ENCODE measurements around the gene PRDM8. TPM values are rescaled to one million over a fixed set of nuclear protein-coding genes. Genes with fewer than 3 reads are reported as not detected.

PRDM8 gene
- total RNA-seq, 2 donors from 2014 or later: 0.82 to 1.6 TPM

DNA sequence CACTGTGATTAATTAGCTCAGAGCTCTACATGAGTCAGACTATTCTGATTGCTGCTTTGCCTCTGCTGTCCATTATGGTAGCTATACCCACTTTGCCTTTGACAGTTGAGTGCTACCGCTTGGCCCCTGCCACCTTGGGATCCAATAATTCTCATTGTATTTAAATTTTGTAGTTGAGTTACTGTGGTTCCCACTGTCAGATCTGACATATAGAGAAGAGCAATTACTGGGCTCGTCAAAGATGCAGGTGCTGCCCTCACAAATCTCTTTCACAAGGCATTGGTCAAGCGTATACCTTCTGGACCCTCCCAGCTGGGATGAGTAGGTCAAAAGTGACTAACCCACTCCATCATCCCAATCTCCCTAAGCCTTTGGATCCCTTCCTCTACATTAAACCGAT, 18.3 kb upstream of the PRDM8 start:
- Histone ChIP-seq H3K4me3 (no peak overlapping the region), H3K4me1 (no peaks in the 10 kb centered on the region), H3K27me3 (peaks cover 6% of the 10 kb centered on the region), H3K27ac (no peak overlapping the region), H3K9ac (ENCODE audit: low read depth in 2 of 2, low read length in 2 of 2) (no peak overlapping the region), H3K36me3 (no peaks in the 10 kb centered on the region), H3K9me3 (no peaks in the 10 kb centered on the region)
- DNase-seq: no peak
- intact Hi-C loops (cut with DNase I): no loop called here
- TF ChIP-seq, protein P1, sequence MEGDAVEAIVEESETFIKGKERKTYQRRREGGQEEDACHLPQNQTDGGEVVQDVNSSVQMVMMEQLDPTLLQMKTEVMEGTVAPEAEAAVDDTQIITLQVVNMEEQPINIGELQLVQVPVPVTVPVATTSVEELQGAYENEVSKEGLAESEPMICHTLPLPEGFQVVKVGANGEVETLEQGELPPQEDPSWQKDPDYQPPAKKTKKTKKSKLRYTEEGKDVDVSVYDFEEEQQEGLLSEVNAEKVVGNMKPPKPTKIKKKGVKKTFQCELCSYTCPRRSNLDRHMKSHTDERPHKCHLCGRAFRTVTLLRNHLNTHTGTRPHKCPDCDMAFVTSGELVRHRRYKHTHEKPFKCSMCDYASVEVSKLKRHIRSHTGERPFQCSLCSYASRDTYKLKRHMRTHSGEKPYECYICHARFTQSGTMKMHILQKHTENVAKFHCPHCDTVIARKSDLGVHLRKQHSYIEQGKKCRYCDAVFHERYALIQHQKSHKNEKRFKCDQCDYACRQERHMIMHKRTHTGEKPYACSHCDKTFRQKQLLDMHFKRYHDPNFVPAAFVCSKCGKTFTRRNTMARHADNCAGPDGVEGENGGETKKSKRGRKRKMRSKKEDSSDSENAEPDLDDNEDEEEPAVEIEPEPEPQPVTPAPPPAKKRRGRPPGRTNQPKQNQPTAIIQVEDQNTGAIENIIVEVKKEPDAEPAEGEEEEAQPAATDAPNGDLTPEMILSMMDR (IDR thresholded peaks at IDR 0.05): no peak

DNA sequence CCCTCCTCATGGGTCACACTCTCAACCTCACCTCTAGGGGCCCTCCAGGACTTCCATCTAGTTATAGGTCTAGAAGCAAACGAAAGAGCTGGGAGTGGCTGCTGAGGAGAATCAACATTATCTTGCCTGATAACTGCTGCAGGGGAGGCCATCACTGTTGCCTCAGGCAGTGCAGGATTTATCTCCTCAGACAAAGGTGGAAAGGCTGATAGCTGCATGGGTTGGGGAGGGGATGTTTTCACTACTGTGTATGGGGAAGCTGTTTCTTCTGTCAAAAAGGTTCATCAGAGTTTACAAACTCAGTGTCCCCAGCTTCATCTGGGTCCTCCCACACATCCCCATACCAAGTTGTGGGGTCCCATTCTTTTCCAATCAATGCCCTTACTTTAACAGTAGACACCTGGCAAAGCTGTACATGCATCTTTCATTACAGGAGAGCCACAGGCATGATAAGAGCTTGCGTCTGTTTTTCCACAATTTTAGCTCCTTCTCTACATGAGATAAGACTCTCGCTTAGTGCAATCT, 17.6 kb upstream of the PRDM8 start:
- no peaks in the 10 kb centered on the region for H3K4me1 ChIP-seq
- H3K4me3 ChIP-seq: no peak overlapping the region
- TF ChIP-seq, protein P1 (IDR thresholded peaks at IDR 0.05): no peak
- no peak overlapping the region for H3K9ac ChIP-seq (ENCODE audit: low read depth in 2 of 2, low read length in 2 of 2)
- no peaks in the 10 kb centered on the region for H3K36me3 ChIP-seq
- DNase-seq: no peak
- H3K27ac ChIP-seq: no peak overlapping the region
- intact Hi-C loops (cut with DNase I): loop anchor here (5.0 to 10.0 kb wide), 3 partner anchors 52 to 265 kb away; no protein-coding TSS in a partner anchor
- H3K9me3 ChIP-seq: no peaks in the 10 kb centered on the region
- peaks cover 6% of the 10 kb centered on the region for H3K27me3 ChIP-seq

DNA sequence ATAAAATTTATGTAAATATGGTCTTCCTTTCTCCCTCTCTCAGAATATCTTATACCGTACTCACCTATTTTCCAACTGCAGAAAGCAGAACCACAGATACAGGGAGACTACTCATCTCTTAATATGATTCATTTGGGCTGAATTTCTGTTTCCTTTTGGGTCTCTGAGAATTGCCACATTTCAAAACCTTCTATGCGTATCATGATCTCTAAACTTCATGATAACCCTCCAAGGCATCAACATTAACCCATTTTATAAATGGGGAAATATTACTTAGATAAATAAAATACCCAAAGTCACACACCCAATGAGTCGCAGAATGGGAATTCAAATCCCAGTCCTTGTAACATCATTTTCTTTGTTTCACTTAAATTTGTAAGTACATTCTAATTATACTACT, 16.6 kb upstream of the PRDM8 start:
- TF ChIP-seq, protein P1 (IDR thresholded peaks at IDR 0.05): no peak
- H3K4me1 ChIP-seq: no peaks in the 10 kb centered on the region
- no peak overlapping the region for H3K27ac ChIP-seq
- intact Hi-C loops (cut with DNase I): loop anchor here (5.0 to 10.0 kb wide), 3 partner anchors 53 to 266 kb away; no protein-coding TSS in a partner anchor
- no peak overlapping the region for H3K9ac ChIP-seq (ENCODE audit: low read depth in 2 of 2, low read length in 2 of 2)
- DNase-seq: no peak
- no peaks in the 10 kb centered on the region for H3K36me3 ChIP-seq
- no peak overlapping the region for H3K4me3 ChIP-seq
- no peaks in the 10 kb centered on the region for H3K9me3 ChIP-seq
- H3K27me3 ChIP-seq: peaks cover 17% of the 10 kb centered on the region

DNA sequence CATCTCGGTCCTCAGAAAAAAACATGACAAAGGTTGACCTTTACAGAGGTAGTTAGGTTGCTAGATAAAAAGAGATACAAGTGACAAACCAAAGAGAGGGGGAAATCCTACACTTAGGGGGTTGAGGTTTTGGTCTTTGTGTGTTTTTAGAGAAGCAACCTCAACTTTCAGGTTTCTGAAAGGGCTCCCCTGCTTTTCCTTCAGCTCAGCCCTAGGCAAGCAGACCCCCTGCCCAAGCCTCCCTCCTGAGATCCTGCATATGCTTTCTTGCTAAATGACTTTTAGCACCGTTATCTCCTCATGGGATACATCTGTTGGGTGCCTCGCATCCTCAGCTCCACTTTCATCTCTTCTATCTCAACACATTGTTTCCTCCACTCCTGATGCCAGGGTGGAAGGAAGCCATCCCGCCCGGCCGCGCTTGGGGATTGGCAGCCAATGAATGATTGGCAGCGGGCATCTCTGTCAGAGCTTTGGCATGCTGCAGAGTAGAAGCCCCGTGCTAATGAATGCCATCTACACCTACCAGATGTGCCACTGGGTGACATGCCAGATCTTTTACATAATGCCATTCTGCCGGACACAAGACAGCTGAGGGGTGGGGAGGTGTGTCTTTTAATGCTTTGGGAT, 15.0 kb upstream of the PRDM8 start:
- no peak overlapping the region for H3K27ac ChIP-seq
- peaks cover 29% of the 10 kb centered on the region for H3K27me3 ChIP-seq
- H3K4me3 ChIP-seq: no peak overlapping the region
- DNase-seq: no peak
- intact Hi-C loops (cut with DNase I): loop anchor here (5.0 to 10.0 kb wide), 3 partner anchors 55 to 268 kb away; no protein-coding TSS in a partner anchor
- H3K36me3 ChIP-seq: no peaks in the 10 kb centered on the region
- H3K4me1 ChIP-seq: no peaks in the 10 kb centered on the region
- H3K9me3 ChIP-seq: no peaks in the 10 kb centered on the region
- TF ChIP-seq, protein P1 (IDR thresholded peaks at IDR 0.05): no peak
- H3K9ac ChIP-seq (ENCODE audit: low read depth in 2 of 2, low read length in 2 of 2): no peak overlapping the region

DNA sequence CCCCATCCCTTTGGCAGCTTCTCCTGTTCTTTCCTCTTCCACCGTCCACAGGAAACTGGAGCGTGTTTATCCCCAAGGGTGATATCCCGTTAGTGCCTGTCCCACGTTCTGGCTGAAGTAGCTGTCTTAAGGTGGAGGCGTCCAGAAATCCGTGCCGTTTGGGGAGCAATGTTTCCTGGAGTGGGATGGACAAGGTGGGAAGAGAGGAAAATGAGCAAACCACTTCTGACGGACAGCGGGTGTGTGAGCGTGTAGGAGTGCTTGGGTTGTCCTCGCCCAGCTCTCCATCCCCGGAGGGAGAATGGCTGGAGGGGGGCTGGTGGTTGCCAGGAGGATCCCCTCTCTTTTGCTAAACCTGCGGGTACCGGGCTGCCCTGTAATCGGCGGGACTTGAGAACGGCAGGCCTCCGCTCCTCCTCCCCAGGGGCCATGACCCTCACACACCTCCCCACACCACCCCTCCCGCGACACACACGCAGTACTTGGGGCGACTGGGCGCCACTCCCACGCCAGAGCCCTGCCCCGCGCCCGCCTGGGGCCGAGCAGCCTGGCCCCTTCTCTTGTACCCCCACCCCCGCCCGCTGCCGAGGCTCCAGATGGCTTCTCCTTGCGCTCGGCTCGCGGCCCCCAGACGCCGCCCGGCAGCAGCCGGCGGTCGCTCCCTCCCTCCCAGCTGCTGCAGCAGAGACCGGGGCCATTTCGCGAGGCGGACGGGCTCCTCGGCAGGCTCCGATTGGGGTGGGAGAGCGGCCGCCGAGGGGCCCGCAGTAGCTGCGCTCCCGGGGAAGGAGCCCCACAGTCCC, 13.9 kb upstream of the PRDM8 start:
- peak overlapping the region; percentile 40 for H3K27ac ChIP-seq
- TF ChIP-seq, protein P1 (IDR thresholded peaks at IDR 0.05): no peak
- DNase-seq: no peak
- intact Hi-C loops (cut with DNase I): loop anchor here (5.0 to 10.0 kb wide), 3 partner anchors 56 to 269 kb away; no protein-coding TSS in a partner anchor
- no peaks in the 10 kb centered on the region for H3K36me3 ChIP-seq
- H3K4me1 ChIP-seq: no peaks in the 10 kb centered on the region
- peak overlapping the region in 1 of 2 donors; percentile 38 for H3K9ac ChIP-seq (ENCODE audit: low read depth in 2 of 2, low read length in 2 of 2)
- peak overlapping the region; percentile 39 for H3K4me3 ChIP-seq
- no peaks in the 10 kb centered on the region for H3K9me3 ChIP-seq
- peaks cover 29% of the 10 kb centered on the region for H3K27me3 ChIP-seq
